UCSD-AML1 (cell line): Measurements from ENCODE around the gene PDPN.
"Not testable (repeated sequence)": the region's sequence is repeated elsewhere in the genome, so short reads cannot be mapped to it uniquely, and the experiment has no call there.

ENCODE experiments used
- DNase-seq: peaks from one replicate; lab custom pipeline; 2025; ENCODE audit not compliant: unreplicated experiment; lab: John Stamatoyannopoulos, UW

The PDPN gene, protein sequence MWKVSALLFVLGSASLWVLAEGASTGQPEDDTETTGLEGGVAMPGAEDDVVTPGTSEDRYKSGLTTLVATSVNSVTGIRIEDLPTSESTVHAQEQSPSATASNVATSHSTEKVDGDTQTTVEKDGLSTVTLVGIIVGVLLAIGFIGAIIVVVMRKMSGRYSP

DNA sequence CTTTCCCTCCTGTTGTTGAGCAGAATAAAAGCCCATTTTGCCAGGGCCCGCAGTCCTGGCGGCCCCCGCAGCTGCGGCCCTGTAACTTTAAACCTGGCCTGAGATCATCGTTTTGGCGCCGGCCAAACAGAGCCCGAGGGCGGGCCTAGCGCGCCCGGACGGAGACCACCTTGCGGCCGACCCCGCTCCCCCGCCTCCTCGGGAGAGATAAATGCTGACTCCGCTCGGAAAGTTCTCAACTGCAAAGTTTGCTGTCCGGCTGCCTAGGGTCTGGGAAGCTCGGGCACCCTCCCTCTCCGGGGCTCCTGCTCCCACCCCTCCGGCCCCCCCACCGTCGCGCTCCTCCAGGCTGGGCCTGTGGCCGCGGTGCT, at the start of gene PDPN:
Gene PDPN (plus strand): TSS at position 238 of the 371 bp plus-strand sequence. CDS start 202 bp downstream, outside the sequence.
- no peak for DNase-seq

DNA sequence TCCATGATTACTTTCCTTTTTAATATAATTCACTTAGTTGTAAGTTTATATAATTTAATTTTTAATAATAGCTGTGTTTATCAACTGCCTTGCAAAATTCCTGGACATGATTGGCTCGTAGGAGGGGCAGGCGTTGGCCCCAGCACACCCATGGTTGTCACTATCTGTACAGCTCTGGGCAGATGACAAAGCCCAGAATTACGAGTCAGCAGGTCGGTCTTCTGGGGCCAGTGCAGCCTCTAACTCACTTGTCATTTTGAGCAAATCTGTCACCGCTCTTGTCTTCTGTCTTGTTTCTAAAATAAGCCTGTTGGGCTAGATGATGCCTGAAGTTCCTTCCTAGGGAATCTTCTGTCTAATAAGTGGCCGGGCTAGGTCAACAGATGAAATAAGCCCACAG, 48.4 kb upstream of the PDPN start:
- no peak for DNase-seq

DNA sequence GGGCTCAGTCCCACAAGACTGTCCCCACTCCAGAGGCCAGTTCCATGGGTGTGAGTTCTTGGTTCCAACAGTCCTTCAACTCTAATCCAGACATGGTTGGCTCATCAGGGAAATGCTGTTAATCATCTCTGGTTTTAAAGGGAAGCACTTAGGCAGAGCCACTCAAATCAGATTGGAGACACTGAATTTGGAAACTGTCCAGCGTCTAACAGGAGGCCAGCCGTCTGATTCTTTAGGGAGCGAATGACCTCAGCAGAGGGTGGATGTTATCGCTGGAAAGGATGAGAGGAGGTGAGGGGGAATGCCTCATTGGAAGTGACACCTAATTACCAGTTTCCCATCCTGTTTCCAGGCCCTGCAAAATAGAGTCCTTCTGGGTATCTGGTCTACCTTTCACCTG, 47.1 kb upstream of the PDPN start:
- DNase-seq: no peak

DNA sequence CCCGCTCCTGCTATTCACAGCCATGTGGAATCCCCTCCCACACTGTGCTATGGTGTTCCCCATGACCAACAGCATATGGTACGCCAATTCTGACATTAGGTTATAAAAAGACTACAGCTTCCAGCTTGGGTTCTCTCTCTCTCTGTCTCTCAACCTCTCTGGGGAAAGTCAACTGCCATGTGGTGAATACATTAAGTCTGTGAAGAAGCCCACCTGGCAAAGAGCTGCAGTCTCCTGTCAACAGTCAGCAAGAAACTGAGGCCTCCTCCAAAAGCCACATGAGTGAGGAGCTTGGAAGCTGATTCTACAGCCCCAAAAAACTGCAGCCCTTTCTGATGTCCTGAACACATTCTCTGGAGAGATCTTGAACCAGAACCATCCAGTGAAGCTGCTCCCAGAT, 44.8 kb upstream of the PDPN start:
- no peak for DNase-seq

DNA sequence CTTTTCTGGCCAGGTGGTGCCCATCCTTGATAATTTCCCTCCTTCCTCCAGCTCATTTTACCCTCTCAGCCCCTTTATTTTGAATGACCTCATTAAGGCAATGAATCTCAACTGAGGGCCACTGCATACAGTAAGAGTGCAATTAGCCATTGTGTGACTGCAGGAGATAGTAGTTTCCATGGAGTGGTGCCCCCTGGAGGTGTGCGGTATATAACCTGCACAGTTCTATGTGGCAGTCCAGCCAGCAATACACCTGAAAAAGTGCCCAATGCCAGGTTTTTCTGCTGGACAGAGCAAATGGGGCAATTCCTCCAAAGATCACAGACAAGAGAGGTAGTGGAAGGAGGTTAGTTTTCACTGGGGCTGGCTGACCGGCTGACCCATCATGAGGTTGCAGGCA, 43.9 kb upstream of the PDPN start:
- DNase-seq: no peak

DNA sequence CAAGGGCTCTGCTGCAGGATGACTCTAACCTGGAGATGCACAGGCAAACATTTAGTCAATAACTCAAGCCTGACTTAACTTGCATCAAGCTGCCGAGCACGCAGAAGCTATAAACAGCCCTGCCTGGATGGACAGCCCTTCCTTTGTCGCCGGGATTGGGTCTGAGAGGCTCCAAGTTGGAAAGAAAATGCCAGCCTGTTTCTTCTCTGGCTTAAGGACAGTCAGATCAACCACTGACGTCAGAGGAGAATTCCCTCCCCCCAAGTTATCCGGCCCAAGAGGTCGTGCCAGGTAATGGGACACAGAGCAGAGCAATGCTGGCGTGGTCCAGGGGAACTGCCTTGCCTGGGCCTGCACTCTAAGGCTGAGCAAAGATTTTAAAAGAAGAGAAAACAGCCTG, 42.8 kb upstream of the PDPN start:
- no peak for DNase-seq

DNA sequence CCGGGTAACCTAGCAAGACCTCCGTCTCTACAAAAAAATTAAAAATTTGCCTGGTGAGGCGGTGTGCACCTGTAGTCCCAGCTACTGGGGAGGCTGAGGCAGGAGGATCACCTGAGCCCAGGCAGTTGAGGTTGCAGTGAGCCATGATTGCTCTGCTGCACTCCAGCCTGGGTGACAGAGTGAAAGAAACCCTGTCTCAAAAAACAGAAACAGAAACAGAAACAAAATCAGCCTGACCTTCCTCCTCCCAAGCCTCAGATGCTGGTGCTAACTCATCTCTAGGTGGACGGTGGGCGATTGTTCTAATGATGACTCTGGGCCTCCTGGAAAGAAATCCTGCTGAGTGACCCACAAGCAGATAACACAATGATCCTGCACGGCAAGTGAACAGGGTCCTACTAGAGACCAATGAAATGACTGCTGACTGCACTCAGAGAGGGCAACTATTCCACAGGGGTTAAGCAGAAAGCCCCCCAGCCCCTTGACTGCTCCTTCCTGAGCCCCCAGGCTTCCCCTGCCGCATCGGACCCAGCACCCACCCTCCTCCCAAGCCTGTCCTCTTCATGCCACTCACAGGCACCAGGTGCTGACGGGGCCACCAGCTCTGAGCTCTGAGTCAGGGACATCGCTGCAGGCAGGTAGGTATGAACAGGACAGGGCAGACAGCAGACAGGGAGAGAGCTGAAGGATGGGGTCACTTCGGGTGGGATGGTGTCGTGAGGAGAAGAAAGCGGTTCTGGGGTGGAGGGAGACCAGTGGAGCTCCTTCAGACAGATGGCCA, 42.0 kb upstream of the PDPN start:
- DNase-seq: no peak

DNA sequence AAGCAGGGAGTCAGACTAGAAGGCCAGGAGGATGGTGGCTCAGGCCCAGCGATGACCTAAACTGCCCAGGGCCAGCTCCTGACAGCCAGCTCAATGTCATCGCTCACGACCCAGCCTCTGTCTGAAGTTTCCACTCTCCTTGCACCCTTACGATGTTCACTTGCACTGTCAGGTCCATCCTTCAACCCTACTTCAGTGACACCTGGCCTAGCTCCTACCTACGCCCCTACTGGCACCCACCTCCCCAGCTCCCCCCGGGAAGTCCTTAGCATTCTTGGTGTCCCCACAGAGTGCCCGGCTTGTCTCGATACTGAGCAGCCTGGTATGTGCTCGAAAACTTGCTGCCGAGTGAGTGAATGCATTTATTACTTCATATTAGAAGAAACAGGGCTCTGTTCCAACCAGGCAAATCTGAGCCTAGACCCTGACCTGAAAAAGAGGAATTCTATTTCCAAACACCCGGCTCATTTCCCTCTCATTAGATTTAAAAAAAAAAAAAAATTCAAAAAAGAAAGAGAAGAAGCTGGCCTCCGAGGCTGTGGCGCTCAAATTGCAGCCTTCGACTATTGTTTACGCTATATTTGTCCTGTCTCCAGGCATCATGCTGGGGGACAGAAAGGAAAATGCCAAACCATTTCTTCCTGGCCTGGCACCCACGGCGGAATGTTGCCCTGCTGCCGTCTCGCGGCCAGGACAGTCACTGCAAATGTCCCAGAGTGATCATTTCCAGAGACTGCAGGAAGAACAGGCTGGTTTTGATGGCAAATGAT, 40.0 kb upstream of the PDPN start:
- DNase-seq: no peak

DNA sequence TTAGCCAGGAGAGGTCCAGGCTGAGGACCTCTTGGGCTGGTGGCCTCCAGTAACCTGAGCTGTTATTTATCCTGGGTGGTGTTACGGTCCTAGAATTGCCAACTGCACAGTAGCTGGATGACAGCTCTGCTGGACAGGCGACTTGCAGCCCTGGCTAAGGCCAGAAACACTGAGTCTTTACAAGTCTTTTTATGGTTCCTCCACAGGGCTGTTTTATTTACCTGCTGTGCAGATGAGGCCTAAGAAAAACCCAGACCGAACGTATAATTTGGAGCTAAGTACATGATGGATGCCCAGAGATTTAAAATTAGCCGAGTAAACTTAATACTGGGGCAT, 39.4 kb upstream of the PDPN start:
- DNase-seq: no peak

DNA sequence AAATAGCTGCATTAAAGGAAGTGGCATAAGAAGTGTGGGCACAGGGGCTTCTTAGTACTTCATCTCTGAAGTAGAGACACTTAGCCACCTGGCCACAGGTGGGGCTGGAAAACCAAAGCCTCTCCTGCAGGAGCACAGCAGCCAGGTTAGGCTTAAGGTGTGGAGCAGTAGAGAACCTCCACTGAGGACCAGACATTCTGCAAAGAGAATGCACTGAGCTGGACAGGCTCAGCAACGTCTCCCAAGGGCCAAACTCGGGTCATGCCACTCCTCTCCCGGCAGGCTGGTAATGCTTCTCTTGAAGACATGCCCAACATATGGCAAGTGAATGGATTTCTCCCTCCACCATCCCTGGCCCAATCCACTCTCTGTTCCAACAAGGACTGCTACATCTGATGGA, 36.8 kb upstream of the PDPN start:
- no peak for DNase-seq

DNA sequence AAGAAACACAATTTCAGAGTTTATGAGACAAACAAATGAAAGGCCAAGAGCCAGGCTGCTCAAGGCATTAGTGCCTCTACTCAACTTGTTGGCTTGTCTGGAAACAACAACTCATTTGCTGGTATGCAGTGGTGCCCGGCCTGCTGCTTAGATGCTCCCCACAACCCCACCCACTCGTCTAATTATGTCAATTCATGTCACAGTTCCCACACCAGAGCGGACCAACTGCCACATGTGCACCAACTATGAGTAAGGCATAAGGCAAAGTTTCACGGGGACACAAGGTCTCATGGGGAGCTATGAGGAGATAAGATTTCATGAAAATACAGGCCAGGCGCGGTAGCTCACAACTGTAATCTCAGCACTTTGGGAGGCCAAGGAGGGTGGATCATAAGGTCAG, 35.4 kb upstream of the PDPN start:
- no peak for DNase-seq

DNA sequence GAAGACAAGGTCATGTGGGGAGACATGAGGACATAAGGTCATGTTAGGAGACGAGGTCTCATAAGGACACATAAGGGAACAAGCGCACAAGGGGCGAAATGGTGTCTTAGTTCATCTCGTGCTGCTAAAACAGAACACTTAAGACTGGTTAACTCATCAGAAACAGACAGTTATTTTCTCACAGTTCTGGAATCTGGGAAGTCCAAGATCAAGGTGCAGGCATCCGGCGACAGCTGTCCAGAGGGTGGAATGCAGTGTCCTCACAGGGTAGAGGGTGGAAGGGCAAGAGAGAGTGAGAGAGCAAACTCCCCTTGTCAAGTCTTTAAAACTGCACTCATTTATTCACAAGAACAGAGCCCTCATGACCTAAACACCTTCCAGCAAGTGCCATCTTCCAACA, 34.6 kb upstream of the PDPN start:
- DNase-seq: no peak

DNA sequence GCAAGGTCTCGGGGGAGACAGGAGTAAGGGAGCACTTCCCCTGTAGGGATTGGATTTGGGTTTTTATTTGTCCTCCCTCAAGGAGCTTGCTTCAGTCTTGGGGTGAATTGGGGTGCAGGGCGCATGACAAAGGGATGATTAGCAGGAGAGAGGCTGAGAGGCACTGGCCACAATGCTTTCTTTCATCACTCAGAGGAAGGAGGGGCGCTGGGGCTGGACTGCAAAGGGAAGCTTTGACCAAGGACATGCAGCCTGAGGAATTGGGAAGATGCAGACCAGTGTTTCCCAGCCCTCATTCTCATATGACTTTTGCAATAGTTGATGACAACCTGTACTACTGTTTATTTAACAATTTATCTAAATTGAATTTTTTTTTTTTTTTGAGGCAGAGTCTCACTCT, 34.1 kb upstream of the PDPN start:
- DNase-seq: no peak

DNA sequence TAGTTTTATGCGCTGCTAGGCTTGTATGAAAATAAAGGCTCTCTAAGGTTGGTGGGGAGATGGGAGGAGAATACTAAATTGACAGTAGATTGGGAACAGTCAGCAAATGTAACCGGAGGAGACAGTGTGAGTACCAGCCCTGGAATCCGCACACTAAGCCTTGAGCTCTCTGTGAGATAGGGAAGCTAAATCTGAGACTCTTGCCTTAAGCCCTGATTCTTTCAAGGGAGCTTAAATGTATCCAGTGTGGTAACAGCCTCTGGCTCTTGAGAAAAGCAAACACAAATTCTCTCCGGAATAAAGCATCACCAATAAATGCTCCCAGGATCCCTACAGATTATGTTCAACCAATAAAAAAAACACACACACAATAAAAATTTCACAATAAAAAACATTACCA, 33.0 kb upstream of the PDPN start:
- DNase-seq: no peak

DNA sequence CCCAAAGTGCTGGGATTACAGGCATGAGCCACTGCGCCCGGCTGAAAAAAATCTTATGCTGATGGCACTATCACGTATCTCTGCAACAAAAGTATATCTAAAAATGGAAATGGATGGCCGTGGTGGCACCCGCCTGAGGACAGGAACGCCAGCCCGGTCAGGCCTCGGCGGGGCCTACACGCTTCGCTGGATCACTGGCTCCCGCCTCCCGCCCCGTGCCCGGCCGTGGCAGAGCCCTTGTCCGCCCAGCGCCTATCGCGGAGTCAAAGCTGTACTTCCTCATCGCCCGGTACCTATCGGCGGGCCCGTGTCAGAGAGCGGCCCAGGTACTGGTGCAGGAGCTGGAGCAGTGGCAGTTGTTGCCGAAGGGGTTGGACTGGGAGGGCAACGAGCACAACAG, 28.8 kb upstream of the PDPN start:
- no peak for DNase-seq

DNA sequence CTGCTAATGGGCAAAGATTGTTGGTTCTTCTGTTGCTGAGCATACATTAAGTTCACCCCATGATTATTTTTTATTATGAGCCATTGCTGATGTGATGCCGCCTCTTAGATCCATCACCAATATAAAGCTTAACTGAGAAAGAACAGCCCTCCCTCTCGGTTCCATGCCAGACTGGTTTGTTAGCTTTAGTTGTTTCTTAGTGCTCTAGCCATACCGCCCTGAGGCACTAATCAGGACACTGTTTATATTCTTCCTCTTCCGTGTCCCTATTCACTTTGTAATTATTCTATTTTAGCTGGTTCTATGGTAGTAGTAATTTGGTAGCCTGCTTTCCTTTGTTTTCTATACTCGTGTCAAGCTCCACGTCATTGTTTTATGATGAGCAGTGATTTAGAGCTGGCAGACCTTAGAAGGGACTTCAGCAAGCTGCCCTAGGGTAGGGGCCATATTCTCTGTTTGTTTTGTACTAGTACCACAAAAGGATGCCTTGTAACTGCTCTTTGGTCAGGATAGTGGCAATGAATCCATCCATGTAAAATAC, 27.3 kb upstream of the PDPN start:
- no peak for DNase-seq

DNA sequence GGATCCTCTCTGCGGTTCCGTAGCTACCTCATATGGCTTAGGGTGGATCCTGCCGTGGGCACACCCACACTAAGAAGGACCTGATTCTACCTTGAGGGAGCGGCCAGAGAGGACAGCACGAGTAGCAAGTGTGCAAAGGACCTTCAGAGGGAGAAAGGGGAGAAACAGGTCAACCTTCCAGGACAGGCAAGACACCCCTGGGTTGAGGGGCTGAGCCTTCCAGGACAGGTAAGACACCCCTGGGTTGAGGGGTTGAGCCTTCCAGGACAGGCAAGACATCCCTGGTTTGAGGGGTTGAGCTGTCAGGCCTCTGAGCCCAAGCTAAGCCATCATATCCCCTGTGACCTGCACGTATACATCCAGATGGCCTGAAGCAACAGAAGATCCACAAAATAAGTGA, 23.1 kb upstream of the PDPN start:
- no peak for DNase-seq

DNA sequence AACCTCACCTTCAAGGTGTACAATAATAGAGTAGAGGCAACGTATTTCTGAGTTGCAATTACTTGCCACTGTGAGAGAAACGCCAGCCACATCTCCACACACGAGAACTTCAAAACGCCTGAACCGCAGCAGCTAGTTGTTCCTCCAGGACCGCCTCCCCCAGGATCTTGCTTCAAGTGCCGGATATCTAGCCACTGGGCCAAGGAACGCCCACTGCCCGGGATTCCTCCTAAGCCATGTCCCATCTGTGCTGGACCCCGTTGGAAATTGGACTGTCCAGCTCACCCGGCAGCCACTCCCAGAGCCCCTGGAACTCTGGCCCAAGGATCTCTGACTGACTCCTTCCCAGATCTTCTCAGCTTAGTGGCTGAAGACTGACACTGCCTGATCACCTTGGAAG, 20.7 kb upstream of the PDPN start:
- not testable (repeated sequence) for DNase-seq

DNA sequence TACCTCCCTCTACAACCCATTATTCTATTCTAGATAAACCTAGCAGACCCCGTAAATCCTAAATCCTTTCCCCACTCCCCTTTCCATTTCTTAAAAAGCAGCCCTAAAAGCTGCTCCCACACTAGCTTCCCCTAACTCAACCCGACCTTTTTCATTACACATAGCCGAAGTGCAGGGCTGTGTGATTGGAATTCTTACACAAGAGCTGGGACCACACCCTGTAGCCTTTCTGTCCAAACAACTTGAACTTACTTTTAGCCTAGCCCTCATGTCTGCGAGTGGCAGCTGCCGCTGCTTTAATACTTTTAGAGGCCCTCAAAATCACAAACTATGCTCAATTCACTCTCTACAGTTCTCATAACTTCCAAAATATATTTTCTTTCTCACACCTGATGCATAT, 19.6 kb upstream of the PDPN start:
- no peak for DNase-seq

DNA sequence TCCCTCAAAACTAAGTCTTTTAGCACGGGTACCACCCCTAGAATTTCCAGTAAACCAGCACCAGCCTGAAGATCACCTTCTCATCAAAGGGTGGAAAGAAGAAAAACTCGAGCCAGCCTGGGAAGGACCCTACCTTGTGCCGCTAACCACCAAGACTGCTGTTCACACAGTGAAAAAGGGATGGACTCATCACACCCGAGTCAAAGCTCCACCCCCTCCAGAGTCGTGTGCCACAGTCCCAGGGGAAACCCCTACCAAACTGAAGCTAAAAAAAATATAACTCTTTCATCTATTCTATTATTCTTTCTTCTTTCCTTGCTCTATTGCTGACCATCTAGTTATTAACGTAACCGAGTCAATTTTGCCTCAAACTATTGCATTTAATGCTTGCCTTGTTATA, 13.2 kb upstream of the PDPN start:
- peak; percentile 49 for DNase-seq

DNA sequence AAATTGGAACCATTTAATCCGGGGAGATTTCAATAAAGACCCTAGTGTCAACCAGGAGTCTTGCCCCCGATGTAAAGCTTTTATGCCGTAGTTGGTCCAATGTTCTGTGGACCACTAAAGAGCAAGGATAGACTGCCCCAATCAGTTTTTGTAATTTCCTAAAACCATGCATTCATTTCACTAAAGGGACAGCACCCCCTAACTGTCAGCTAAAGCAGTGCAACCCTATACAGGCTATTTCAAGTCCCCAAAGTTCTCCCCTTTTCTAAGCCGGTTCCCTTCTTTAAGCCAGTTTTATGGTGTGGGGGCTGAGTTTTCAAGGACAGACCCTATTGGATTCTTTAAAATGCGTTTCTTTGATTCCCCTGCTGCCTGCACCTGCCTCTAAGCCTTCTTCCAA, 12.7 kb upstream of the PDPN start:
- DNase-seq: no peak

DNA sequence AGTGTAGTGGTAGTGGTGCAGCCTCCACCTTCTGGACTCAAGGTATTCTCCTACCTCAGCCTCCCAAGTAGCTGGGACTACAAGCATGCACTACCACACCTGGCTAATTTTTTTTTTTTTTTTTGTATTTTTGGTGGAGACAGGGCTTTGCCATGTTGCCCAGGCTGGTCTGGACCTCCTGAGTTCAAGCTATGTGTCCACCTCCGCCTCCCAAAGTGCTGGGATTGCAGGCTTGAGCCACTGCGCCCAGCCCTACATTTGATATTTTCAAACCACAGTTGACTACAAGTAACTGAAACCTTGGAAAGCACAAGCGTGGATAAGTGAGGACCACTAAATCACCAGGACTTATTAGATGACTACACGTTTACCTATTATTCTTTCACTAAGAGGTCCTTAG, 10.0 kb upstream of the PDPN start:
- no peak for DNase-seq
